A673 (cell line): Measurements from ENCODE around the gene SSC4D.
"Not testable (repeated sequence)": the region's sequence is repeated elsewhere in the genome, so short reads cannot be mapped to it uniquely, and the experiment has no call there.

Experiments
- EZH2 ChIP-seq: fragments of 200-600 bp; sonication (generic); IDR thresholded peaks from 2 replicates; pipeline ENCODE4 v1.6.1; 2017; ENCODE audit warnings: borderline replicate concordance, low read depth, mild to moderate bottlenecking, mixed read lengths, antibody characterized with exemption, low read length; ENCODE audit not compliant: poor library complexity, severe bottlenecking
- TF ChIP-seq, protein P1 (sequence below): fragments of 300-800, 200-600 bp; sonication (generic); conservative IDR thresholded peaks from 2 replicates; pipeline ENCODE4 v1.5.1; 2017; ENCODE audit warnings: low read depth, mild to moderate bottlenecking, antibody characterized with exemption, low read length, moderate library complexity, mixed read lengths

- TF ChIP-seq EZH2 = not testable (repeated sequence)
- TF ChIP-seq, protein P1, sequence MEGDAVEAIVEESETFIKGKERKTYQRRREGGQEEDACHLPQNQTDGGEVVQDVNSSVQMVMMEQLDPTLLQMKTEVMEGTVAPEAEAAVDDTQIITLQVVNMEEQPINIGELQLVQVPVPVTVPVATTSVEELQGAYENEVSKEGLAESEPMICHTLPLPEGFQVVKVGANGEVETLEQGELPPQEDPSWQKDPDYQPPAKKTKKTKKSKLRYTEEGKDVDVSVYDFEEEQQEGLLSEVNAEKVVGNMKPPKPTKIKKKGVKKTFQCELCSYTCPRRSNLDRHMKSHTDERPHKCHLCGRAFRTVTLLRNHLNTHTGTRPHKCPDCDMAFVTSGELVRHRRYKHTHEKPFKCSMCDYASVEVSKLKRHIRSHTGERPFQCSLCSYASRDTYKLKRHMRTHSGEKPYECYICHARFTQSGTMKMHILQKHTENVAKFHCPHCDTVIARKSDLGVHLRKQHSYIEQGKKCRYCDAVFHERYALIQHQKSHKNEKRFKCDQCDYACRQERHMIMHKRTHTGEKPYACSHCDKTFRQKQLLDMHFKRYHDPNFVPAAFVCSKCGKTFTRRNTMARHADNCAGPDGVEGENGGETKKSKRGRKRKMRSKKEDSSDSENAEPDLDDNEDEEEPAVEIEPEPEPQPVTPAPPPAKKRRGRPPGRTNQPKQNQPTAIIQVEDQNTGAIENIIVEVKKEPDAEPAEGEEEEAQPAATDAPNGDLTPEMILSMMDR = not testable (repeated sequence)
These were observed 32.3 kb upstream of the SSC4D start for GRCh38 chr7:76441792-76442191.
